Choroid plexus epithelial cell (primary cell): ENCODE results near the gene ANO1.
"Not testable (repeated sequence)": the region's sequence is repeated elsewhere in the genome, so short reads cannot be mapped to it uniquely, and the experiment has no call there.

Source experiments
- DNase-seq: peaks from one replicate; pipeline ENCODE4 v3.0.0-alpha.2; 2010; ENCODE audit warnings: low read depth
- H3K4me3 ChIP-seq: 2 replicates; pipeline ENCODE4 v1.5.1; 2011; ENCODE audit warnings: low read depth, mild to moderate bottlenecking, control low read depth, low read length, moderate library complexity
- TF ChIP-seq, protein P1 (sequence below): conservative IDR thresholded peaks from 2 replicates; pipeline ENCODE4 v1.5.1; 2011; ENCODE audit warnings: low read depth, mild to moderate bottlenecking, control low read depth, inconsistent platforms, low read length, moderate library complexity

ANO1 gene

GRCh38 chr11:70032943-70033710, 45.0 kb upstream of the ANO1 start:
- DNase-seq, result no peak
- TF ChIP-seq, protein P1, sequence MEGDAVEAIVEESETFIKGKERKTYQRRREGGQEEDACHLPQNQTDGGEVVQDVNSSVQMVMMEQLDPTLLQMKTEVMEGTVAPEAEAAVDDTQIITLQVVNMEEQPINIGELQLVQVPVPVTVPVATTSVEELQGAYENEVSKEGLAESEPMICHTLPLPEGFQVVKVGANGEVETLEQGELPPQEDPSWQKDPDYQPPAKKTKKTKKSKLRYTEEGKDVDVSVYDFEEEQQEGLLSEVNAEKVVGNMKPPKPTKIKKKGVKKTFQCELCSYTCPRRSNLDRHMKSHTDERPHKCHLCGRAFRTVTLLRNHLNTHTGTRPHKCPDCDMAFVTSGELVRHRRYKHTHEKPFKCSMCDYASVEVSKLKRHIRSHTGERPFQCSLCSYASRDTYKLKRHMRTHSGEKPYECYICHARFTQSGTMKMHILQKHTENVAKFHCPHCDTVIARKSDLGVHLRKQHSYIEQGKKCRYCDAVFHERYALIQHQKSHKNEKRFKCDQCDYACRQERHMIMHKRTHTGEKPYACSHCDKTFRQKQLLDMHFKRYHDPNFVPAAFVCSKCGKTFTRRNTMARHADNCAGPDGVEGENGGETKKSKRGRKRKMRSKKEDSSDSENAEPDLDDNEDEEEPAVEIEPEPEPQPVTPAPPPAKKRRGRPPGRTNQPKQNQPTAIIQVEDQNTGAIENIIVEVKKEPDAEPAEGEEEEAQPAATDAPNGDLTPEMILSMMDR, result no peak
- no peak overlapping the region for H3K4me3 ChIP-seq

- TF ChIP-seq, protein P1, result no peak
- H3K4me3 ChIP-seq, result no peak overlapping the region
- no peak for DNase-seq
Measured at GRCh38 chr11:70033711-70034070, 44.4 kb upstream of the ANO1 start.

- DNase-seq, result no peak
- TF ChIP-seq, protein P1, result no peak
- H3K4me3 ChIP-seq, result no peak overlapping the region
Measured at GRCh38 chr11:70034740-70035365, 43.3 kb upstream of the ANO1 start.

- H3K4me3 ChIP-seq, DNase-seq: not testable (repeated sequence)
Measured at GRCh38 chr11:70035665-70036064, 42.5 kb upstream of the ANO1 start.

- no peak for DNase-seq
- H3K4me3 ChIP-seq, result no peak overlapping the region
- TF ChIP-seq, protein P1, result no peak
Measured at GRCh38 chr11:70036971-70037882, 40.9 kb upstream of the ANO1 start.

GRCh38 chr11:70038034-70038834, 39.9 kb upstream of the ANO1 start:
- TF ChIP-seq, protein P1, result no peak
- DNase-seq, result peak; percentile 2
- no peak overlapping the region for H3K4me3 ChIP-seq
